NCI-H2227 (cell line): Measurements from ENCODE around the gene FAM163B.

Experiments
- DNase-seq: peaks from one replicate; lab custom pipeline; 2025; ENCODE audit not compliant: unreplicated experiment; lab: John Stamatoyannopoulos, UW

The FAM163B gene

GRCh38 chr9:133618726-133619125, 9.5 kb upstream of the FAM163B start:
- DNase-seq: no peak

- no peak for DNase-seq
Measured at GRCh38 chr9:133616643-133617405, 7.6 kb upstream of the FAM163B start.

GRCh38 chr9:133615606-133616188, 6.5 kb upstream of the FAM163B start:
- DNase-seq: no peak

GRCh38 chr9:133615186-133615585, 6.0 kb upstream of the FAM163B start:
- no peak for DNase-seq

- DNase-seq: no peak
Measured at GRCh38 chr9:133614678-133615077, 5.5 kb upstream of the FAM163B start.

GRCh38 chr9:133614056-133614455, 4.9 kb upstream of the FAM163B start:
- no peak for DNase-seq

- DNase-seq: no peak
Measured at GRCh38 chr9:133613432-133613831, 4.2 kb upstream of the FAM163B start.

- no peak for DNase-seq
Measured at GRCh38 chr9:133612816-133613215, 3.6 kb upstream of the FAM163B start.

GRCh38 chr9:133612051-133612450, 2.9 kb upstream of the FAM163B start:
- no peak for DNase-seq

GRCh38 chr9:133610845-133611244, 1.7 kb upstream of the FAM163B start:
- no peak for DNase-seq

GRCh38 chr9:133608889-133609288, 300 bp downstream of the FAM163B start:
- no peak for DNase-seq

- DNase-seq: no peak
Measured at GRCh38 chr9:133608382-133608781, 807 bp downstream of the FAM163B start.

- no peak for DNase-seq
Measured at GRCh38 chr9:133607976-133608375, 1.2 kb downstream of the FAM163B start.

GRCh38 chr9:133607381-133607780, 1.8 kb downstream of the FAM163B start:
- no peak for DNase-seq

GRCh38 chr9:133606708-133607025, 2.5 kb downstream of the FAM163B start:
- peak; percentile 62 for DNase-seq

- no peak for DNase-seq
Measured at GRCh38 chr9:133605856-133606707, 3.1 kb downstream of the FAM163B start.

- no peak for DNase-seq
Measured at GRCh38 chr9:133605446-133605845, 3.7 kb downstream of the FAM163B start.

- DNase-seq: no peak
Measured at GRCh38 chr9:133604856-133605255, 4.3 kb downstream of the FAM163B start.

- DNase-seq: no peak
Measured at GRCh38 chr9:133604214-133604613, 5.0 kb downstream of the FAM163B start.

- DNase-seq: no peak
Measured at GRCh38 chr9:133603135-133603927, 5.9 kb downstream of the FAM163B start.

- DNase-seq: no peak
Measured at GRCh38 chr9:133602277-133602676, 6.9 kb downstream of the FAM163B start.
